Small intestine (tissue), 7 donors: Measurements from ENCODE around the gene ISCU. TPM values are rescaled to one million over a fixed set of nuclear protein-coding genes. Genes with fewer than 3 reads are reported as not detected.

Source experiments
- DNase-seq, 2 donors: peaks; one replicate each; pipeline versions ENCODE4 v3.0.0 to v3.0.0-alpha.2; 2013
- FAIRE-seq: peaks from 2 replicates; lab custom pipeline; 2012; peaks lifted over from hg19 to GRCh38; lab: Jason Lieb, UNC
- H3K27ac ChIP-seq, 3 donors: one replicate each; pipeline ENCODE4 v1.5.1; 2013; ENCODE audit warnings: low read length in 2 of 3, mild to moderate bottlenecking in 2 of 3, control low read depth in 1 of 3, inconsistent platforms in 1 of 3, low read depth in 1 of 3, moderate library complexity in 1 of 3
- H3K27me3 ChIP-seq, 3 donors: one replicate each; pipeline ENCODE4 v1.6.1; 2013; ENCODE audit warnings: low read length in 3 of 3, inconsistent platforms in 1 of 3; ENCODE audit not compliant: control insufficient read depth in 3 of 3, insufficient read depth in 3 of 3
- H3K36me3 ChIP-seq, 3 donors: one replicate each; pipeline ENCODE4 v1.6.1; 2013; ENCODE audit warnings: low read length in 3 of 3, inconsistent platforms in 1 of 3, low read depth in 1 of 3, mild to moderate bottlenecking in 1 of 3, moderate library complexity in 1 of 3; ENCODE audit not compliant: control insufficient read depth in 3 of 3, insufficient read depth in 2 of 3
- H3K4me1 ChIP-seq, 3 donors: one replicate each; pipeline ENCODE4 v1.6.1; 2013; ENCODE audit warnings: low read length in 2 of 3, inconsistent platforms in 1 of 3, low read depth in 1 of 3, mild to moderate bottlenecking in 1 of 3, moderate library complexity in 1 of 3; ENCODE audit not compliant: control insufficient read depth in 3 of 3, insufficient read depth in 2 of 3
- H3K4me3 ChIP-seq, 3 donors: one replicate each; pipeline ENCODE4 v1.5.1; 2013; ENCODE audit warnings: low read length in 3 of 3, control low read depth in 1 of 3, inconsistent platforms in 1 of 3, low read depth in 1 of 3, mild to moderate bottlenecking in 1 of 3, moderate library complexity in 1 of 3
- H3K9me3 ChIP-seq, 2 donors: one replicate each; pipeline ENCODE4 v1.6.1; 2013; ENCODE audit warnings: low read depth in 1 of 2, low read length in 1 of 2; ENCODE audit not compliant: control insufficient read depth in 2 of 2, insufficient read depth in 1 of 2
- WGBS, 3 donors: extraction: QIAGEN DNeasy Blood & Tissue Kit; methylation state at CpG; one replicate each; pipeline ENCODE4 v1.1.7; 2013; 5-methylcytosine and 5-hydroxymethylcytosine counted together
- polyA plus RNA-seq, 4 donors: library from polyadenylated mRNA; stranded (reverse) in 3 of 4; unstranded in 1 of 4; fragments of 200-250 nt in 3 of 4; fragments of 120-200 nt in 1 of 4; gene quantifications; one replicate each; pipeline versions ENCODE4 v1.2.1 to v1.2.3, GENCODE V29; 2013
- donor health status: healthy with polysubstance abuse.
- donor health status: control.
- donor health status: control.
- donor health status: Bipolar disorder and iron deficiency.
- donor health status: healthy.

ISCU gene
- polyA plus RNA-seq, 4 donors, result 102 to 178 (median 132) TPM

- H3K4me1 ChIP-seq, result no peaks in the 10 kb centered on the region
- FAIRE-seq (no peak), DNase-seq (no peak)
- no peaks in the 10 kb centered on the region for H3K27me3 ChIP-seq
- H3K9me3 ChIP-seq, result no peaks in the 10 kb centered on the region
- H3K4me3 ChIP-seq, result no peak overlapping the region
- no peak overlapping the region for H3K27ac ChIP-seq
- WGBS, 3 donors, result 58 to 69% (median 59%) methylated on average over 6 of the region's 6 CpGs
- H3K36me3 ChIP-seq, result no peaks in the 10 kb centered on the region
Observed at GRCh38 chr12:108576660-108577234, 14.4 kb downstream of the ISCU start.

GRCh38 chr12:108577458-108577857, 15.1 kb downstream of the ISCU start:
- H3K9me3 ChIP-seq, result no peaks in the 10 kb centered on the region
- H3K27me3 ChIP-seq, result no peaks in the 10 kb centered on the region
- FAIRE-seq (no peak), DNase-seq (no peak)
- H3K36me3 ChIP-seq, result no peaks in the 10 kb centered on the region
- H3K4me1 ChIP-seq, result no peaks in the 10 kb centered on the region
- no peak overlapping the region for H3K4me3 ChIP-seq
- H3K27ac ChIP-seq, result no peak overlapping the region

GRCh38 chr12:108578264-108578663, 15.9 kb downstream of the ISCU start:
- no peak overlapping the region for H3K27ac ChIP-seq
- no peak for DNase-seq
- no peaks in the 10 kb centered on the region for H3K27me3 ChIP-seq
- 64 to 100% (median 95%) methylated on average over 2 of the region's 2 CpGs for WGBS, 3 donors
- H3K4me1 ChIP-seq, result no peaks in the 10 kb centered on the region
- no peaks in the 10 kb centered on the region for H3K9me3 ChIP-seq
- no peak overlapping the region for H3K4me3 ChIP-seq
- no peak for FAIRE-seq
- H3K36me3 ChIP-seq, result no peaks in the 10 kb centered on the region

- DNase-seq (no peak), FAIRE-seq (no peak)
- H3K4me3 ChIP-seq, result no peak overlapping the region
- H3K4me1 ChIP-seq, result no peaks in the 10 kb centered on the region
- H3K9me3 ChIP-seq, result no peaks in the 10 kb centered on the region
- H3K27ac ChIP-seq, result no peak overlapping the region
- H3K27me3 ChIP-seq, result no peaks in the 10 kb centered on the region
- 82 to 93% (median 89%) methylated on average over 3 of the region's 3 CpGs for WGBS, 3 donors
- no peaks in the 10 kb centered on the region for H3K36me3 ChIP-seq
Observed at GRCh38 chr12:108578813-108579212, 16.4 kb downstream of the ISCU start.

- 62 to 77% (median 65%) methylated on average over 3 of the region's 3 CpGs for WGBS, 3 donors
- Histone ChIP-seq H3K27ac (no peak overlapping the region), H3K4me3 (no peak overlapping the region), H3K4me1 (no peaks in the 10 kb centered on the region), H3K27me3 (no peaks in the 10 kb centered on the region), H3K9me3 (no peaks in the 10 kb centered on the region), H3K36me3 (no peaks in the 10 kb centered on the region)
- no peak for DNase-seq
- FAIRE-seq, result no peak
Observed at GRCh38 chr12:108580531-108580930, 18.1 kb downstream of the ISCU start.

- H3K9me3 ChIP-seq, result no peaks in the 10 kb centered on the region
- FAIRE-seq (no peak), DNase-seq (no peak)
- 84 to 88% (median 87%) methylated on average over 33 of the region's 33 CpGs for WGBS, 3 donors
- no peaks in the 10 kb centered on the region for H3K27me3 ChIP-seq
- H3K27ac ChIP-seq, result no peak overlapping the region
- H3K4me1 ChIP-seq, result no peaks in the 10 kb centered on the region
- no peaks in the 10 kb centered on the region for H3K36me3 ChIP-seq
- no peak overlapping the region for H3K4me3 ChIP-seq
Observed at GRCh38 chr12:108581311-108582227, 19.2 kb downstream of the ISCU start.

- 87 to 88% (median 88%) methylated on average over 9 of the region's 9 CpGs for WGBS, 3 donors
- H3K9me3 ChIP-seq, result no peaks in the 10 kb centered on the region
- no peak for FAIRE-seq
- H3K27ac ChIP-seq, result no peak overlapping the region
- no peak overlapping the region for H3K4me3 ChIP-seq
- no peak for DNase-seq
- no peaks in the 10 kb centered on the region for H3K36me3 ChIP-seq
- no peaks in the 10 kb centered on the region for H3K27me3 ChIP-seq
- H3K4me1 ChIP-seq, result no peaks in the 10 kb centered on the region
Observed at GRCh38 chr12:108582509-108582908, 20.1 kb downstream of the ISCU start.

- no peak for DNase-seq
- no peaks in the 10 kb centered on the region for H3K4me1 ChIP-seq
- H3K4me3 ChIP-seq, result no peak overlapping the region
- WGBS, 3 donors, result 81 to 90% (median 85%) methylated on average over 9 to 10 of the region's 10 CpGs
- H3K36me3 ChIP-seq, result no peaks in the 10 kb centered on the region
- no peak overlapping the region for H3K27ac ChIP-seq
- FAIRE-seq, result no peak
- no peaks in the 10 kb centered on the region for H3K27me3 ChIP-seq
- H3K9me3 ChIP-seq, result no peaks in the 10 kb centered on the region
Observed at GRCh38 chr12:108582978-108583770, 20.8 kb downstream of the ISCU start.
